Prostate gland (tissue), 2 donors: ENCODE data around the gene NKX1-2.

ENCODE experiments used
- POLR2A ChIP-seq: fragments of 450-650 bp; IDR thresholded peaks from one replicate; pipeline ENCODE4 v1.6.1; 2016; ENCODE audit warnings: antibody characterized with exemption, mild to moderate bottlenecking
- POLR2AphosphoS5 ChIP-seq: sonication (generic); formaldehyde crosslinking; IDR thresholded peaks from one replicate; pipeline ENCODE4 v1.6.1; 2017; ENCODE audit warnings: antibody characterized with exemption
- TF ChIP-seq, protein P1 (sequence below), 4 experiments: fragments of 200-600 bp in 2 of 4; fragments of 450-650 bp in 2 of 4; sonication (generic) in 2 of 4; IDR thresholded peaks; 1 replicate in 3 of 4; 2 replicates in 1 of 4; pipeline ENCODE4 v1.5.1; 2016 to 2019; ENCODE audit warnings: antibody characterized with exemption in 4 of 4, mild to moderate bottlenecking in 2 of 4, moderate library complexity in 2 of 4

DNA sequence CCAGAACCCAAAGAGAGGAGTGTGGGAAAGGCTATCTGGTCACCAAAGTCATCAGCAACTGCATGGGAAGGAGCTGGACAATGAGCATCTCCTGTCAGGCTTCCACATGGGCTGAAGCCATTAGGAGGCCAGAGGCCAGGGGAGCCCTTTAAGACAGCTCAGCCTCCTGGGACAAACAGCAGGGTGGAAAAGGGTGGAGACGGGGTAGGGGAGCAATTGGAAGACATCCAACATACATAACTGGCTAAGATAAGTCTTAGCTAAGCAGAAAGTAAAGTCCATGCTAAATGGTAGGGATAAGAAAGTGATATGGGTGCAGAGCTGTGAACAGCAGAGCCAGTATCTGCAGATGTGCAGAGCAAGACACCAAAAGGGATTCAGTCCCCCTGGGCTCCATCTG is 29.6 kb downstream of the NKX1-2 start:
- TF ChIP-seq, protein P1, sequence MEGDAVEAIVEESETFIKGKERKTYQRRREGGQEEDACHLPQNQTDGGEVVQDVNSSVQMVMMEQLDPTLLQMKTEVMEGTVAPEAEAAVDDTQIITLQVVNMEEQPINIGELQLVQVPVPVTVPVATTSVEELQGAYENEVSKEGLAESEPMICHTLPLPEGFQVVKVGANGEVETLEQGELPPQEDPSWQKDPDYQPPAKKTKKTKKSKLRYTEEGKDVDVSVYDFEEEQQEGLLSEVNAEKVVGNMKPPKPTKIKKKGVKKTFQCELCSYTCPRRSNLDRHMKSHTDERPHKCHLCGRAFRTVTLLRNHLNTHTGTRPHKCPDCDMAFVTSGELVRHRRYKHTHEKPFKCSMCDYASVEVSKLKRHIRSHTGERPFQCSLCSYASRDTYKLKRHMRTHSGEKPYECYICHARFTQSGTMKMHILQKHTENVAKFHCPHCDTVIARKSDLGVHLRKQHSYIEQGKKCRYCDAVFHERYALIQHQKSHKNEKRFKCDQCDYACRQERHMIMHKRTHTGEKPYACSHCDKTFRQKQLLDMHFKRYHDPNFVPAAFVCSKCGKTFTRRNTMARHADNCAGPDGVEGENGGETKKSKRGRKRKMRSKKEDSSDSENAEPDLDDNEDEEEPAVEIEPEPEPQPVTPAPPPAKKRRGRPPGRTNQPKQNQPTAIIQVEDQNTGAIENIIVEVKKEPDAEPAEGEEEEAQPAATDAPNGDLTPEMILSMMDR (IDR thresholded peaks at IDR 0.05), result no peak
- TF ChIP-seq POLR2A (no peak), POLR2AphosphoS5 (no peak)
